ENCODE measurements around the gene AKT2.

AKT2 gene

GRCh38 chr19:40223135-40223822, 61.9 kb downstream of the AKT2 start:
- no peaks in the 10 kb centered on the region for H4K20me1 ChIP-seq (ENCODE audit: low read depth, low read length)
- H3K4me2 ChIP-seq (ENCODE audit: low read depth, low read length, poor library complexity, severe bottlenecking): no peak overlapping the region
- no peaks in the 10 kb centered on the region for H3K9me2 ChIP-seq (replicated peaks; ENCODE audit: insufficient read depth, low read length)
- H3K36me3 ChIP-seq (ENCODE audit: low read length): no peaks in the 10 kb centered on the region
- H3K9ac ChIP-seq (ENCODE audit: low read length): no peak overlapping the region
- no peaks in the 10 kb centered on the region for H3F3A ChIP-seq (ENCODE audit: insufficient read depth)
- TF ChIP-seq, protein P1, sequence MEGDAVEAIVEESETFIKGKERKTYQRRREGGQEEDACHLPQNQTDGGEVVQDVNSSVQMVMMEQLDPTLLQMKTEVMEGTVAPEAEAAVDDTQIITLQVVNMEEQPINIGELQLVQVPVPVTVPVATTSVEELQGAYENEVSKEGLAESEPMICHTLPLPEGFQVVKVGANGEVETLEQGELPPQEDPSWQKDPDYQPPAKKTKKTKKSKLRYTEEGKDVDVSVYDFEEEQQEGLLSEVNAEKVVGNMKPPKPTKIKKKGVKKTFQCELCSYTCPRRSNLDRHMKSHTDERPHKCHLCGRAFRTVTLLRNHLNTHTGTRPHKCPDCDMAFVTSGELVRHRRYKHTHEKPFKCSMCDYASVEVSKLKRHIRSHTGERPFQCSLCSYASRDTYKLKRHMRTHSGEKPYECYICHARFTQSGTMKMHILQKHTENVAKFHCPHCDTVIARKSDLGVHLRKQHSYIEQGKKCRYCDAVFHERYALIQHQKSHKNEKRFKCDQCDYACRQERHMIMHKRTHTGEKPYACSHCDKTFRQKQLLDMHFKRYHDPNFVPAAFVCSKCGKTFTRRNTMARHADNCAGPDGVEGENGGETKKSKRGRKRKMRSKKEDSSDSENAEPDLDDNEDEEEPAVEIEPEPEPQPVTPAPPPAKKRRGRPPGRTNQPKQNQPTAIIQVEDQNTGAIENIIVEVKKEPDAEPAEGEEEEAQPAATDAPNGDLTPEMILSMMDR (IDR thresholded peaks at IDR 0.05; ENCODE audit: insufficient read depth, low read length, poor library complexity, severe bottlenecking): no peak
- no peak for TF ChIP-seq EZH2phosphoT487 (conservative IDR thresholded peaks at IDR 0.05; ENCODE audit: low read length)
- H3K4me3 ChIP-seq (ENCODE audit: insufficient read depth, low read length, poor library complexity, severe bottlenecking): no peak overlapping the region
- H3K79me2 ChIP-seq (ENCODE audit: insufficient read depth, low read length): no peaks in the 10 kb centered on the region
- H3K27ac ChIP-seq (ENCODE audit: low read depth, low read length): no peak overlapping the region
- no peak overlapping the region for H2AFZ ChIP-seq (ENCODE audit: low read depth, low read length, severe bottlenecking)
- no peaks in the 10 kb centered on the region for H3K27me3 ChIP-seq (ENCODE audit: low read length)
- H3K9me3 ChIP-seq (ENCODE audit: insufficient read depth, low read length): no peaks in the 10 kb centered on the region

GRCh38 chr19:40221858-40222619, 63.1 kb downstream of the AKT2 start:
- no peaks in the 10 kb centered on the region for H3K9me2 ChIP-seq (replicated peaks; ENCODE audit: insufficient read depth, low read length)
- no peak overlapping the region for H3K4me3 ChIP-seq (ENCODE audit: insufficient read depth, low read length, poor library complexity, severe bottlenecking)
- H3K9ac ChIP-seq (ENCODE audit: low read length): no peak overlapping the region
- TF ChIP-seq, protein P1 (IDR thresholded peaks at IDR 0.05; ENCODE audit: insufficient read depth, low read length, poor library complexity, severe bottlenecking): peak; percentile 79
- no peak for TF ChIP-seq EZH2phosphoT487 (conservative IDR thresholded peaks at IDR 0.05; ENCODE audit: low read length)
- H3K27ac ChIP-seq (ENCODE audit: low read depth, low read length): no peak overlapping the region
- H2AFZ ChIP-seq (ENCODE audit: low read depth, low read length, severe bottlenecking): no peak overlapping the region
- no peaks in the 10 kb centered on the region for H4K20me1 ChIP-seq (ENCODE audit: low read depth, low read length)
- H3K79me2 ChIP-seq (ENCODE audit: insufficient read depth, low read length): no peaks in the 10 kb centered on the region
- H3K27me3 ChIP-seq (ENCODE audit: low read length): no peaks in the 10 kb centered on the region
- H3K9me3 ChIP-seq (ENCODE audit: insufficient read depth, low read length): no peaks in the 10 kb centered on the region
- no peaks in the 10 kb centered on the region for H3F3A ChIP-seq (ENCODE audit: insufficient read depth)
- H3K4me2 ChIP-seq (ENCODE audit: low read depth, low read length, poor library complexity, severe bottlenecking): no peak overlapping the region
- H3K36me3 ChIP-seq (ENCODE audit: low read length): no peaks in the 10 kb centered on the region

DNA sequence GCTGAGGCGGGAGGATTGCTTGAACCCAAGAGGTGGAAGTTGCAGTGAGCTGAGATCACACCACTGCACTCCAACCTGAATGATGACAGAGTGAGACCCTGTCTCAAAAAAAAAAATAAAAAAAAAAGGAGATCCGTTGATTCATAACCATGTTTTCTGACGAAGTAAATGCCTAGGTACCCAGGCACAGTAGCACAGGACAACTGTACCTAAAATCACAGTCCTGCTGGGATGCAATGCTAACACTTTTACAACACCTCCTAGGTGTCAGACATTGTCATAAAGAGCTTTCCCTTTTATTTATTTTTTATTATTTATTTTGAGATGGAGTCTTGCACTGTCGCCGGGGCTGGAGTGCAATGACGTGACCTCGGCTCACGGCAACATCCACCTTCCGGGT, 64.5 kb downstream of the AKT2 start:
- Histone ChIP-seq H3K27me3 (ENCODE audit: low read length) (no peaks in the 10 kb centered on the region), H3K27ac (ENCODE audit: low read depth, low read length) (no peak overlapping the region), H3K36me3 (ENCODE audit: low read length) (no peaks in the 10 kb centered on the region), H3F3A (ENCODE audit: insufficient read depth) (no peaks in the 10 kb centered on the region), H3K4me2 (ENCODE audit: low read depth, low read length, poor library complexity, severe bottlenecking) (no peak overlapping the region), H2AFZ (ENCODE audit: low read depth, low read length, severe bottlenecking) (no peak overlapping the region), H3K4me3 (ENCODE audit: insufficient read depth, low read length, poor library complexity, severe bottlenecking) (no peak overlapping the region), H3K9ac (ENCODE audit: low read length) (no peak overlapping the region), H3K9me2 (replicated peaks; ENCODE audit: insufficient read depth, low read length) (no peaks in the 10 kb centered on the region), H3K9me3 (ENCODE audit: insufficient read depth, low read length) (no peaks in the 10 kb centered on the region), H4K20me1 (ENCODE audit: low read depth, low read length) (no peaks in the 10 kb centered on the region), H3K79me2 (ENCODE audit: insufficient read depth, low read length) (no peaks in the 10 kb centered on the region)
- TF ChIP-seq EZH2phosphoT487 (conservative IDR thresholded peaks at IDR 0.05; ENCODE audit: low read length): no peak
- TF ChIP-seq, protein P1 (IDR thresholded peaks at IDR 0.05; ENCODE audit: insufficient read depth, low read length, poor library complexity, severe bottlenecking): no peak

Measured in SU-DHL-6 (cell line).